ENCODE measurements around the gene TEDC2. TPM values are rescaled to one million over a fixed set of nuclear protein-coding genes. Genes with fewer than 3 reads are reported as not detected.

The TEDC2 gene
- total and polyA plus RNA-seq, 2 of the 8 experiments (the other 6 are each of a cell fraction or from before 2014, with no cell fraction given) = 54.6 to 55.6 TPM

DNA sequence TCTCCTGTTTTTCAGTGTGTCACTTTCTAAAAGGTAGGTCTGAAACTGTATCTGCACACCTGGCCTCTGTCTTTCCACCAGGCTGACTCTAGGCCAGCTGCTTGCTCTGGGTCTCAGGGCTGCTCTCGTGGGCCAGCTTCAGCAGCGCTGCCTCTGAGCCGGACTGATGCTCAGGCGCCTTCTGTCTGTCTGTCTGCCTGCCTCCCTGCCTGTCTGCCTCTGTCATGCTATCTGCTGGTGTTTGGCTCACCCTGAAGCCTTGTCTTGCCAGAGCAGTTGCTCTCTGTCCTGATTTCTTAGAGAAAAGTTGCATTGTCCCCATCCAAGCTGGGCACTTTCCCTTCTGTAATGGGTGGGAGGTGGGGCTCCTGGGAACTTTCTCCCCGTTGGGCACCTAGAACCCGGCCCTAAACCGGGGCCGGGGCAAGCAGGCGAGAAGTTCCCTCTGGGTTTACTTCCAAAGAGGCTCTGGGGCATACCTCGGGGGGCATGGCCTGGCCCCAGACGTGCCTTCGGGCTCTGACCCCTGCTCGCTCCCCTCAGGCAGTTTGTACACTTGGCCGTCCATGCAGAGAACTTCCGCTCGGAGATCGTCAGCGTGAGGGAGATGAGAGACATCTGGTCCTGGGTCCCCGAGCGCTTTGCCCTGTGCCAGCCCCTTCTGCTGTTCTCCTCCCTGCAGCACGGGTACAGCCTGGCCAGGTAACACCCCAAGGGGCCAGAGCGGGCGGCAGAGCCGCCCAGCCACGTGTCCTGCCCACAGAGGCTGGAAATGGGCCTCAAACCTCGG, 38.0 kb downstream of the TEDC2 start:
- H4K8ac ChIP-seq (ENCODE audit: extremely low read depth, insufficient read depth, low read length) = peak overlapping the region; percentile 21; the same call in 1 of the 2 replicates
- H2BK120ac ChIP-seq (replicated peaks; ENCODE audit: low read depth, low read length) = no peak overlapping the region
- H4K91ac ChIP-seq (replicated peaks; ENCODE audit: insufficient read length, low read length) = no peak overlapping the region
- no peak overlapping the region for H3K27ac ChIP-seq (ENCODE audit: low read depth, low read length)
- ChIA-PET CTCF (ENCODE audit: partially characterized antibody) (interaction anchor here (0.5 to 1.3 kb wide), 7 partner anchors 8 to 248 kb away, joined by 3 to 4 read pairs (median 3); partner anchors contain the start of gene ECI1), POLR2A (ENCODE audit: partially characterized antibody) (interaction anchor here (1.6 to 2.1 kb wide), 2 partner anchors 16 to 275 kb away, joined by 3 to 5 read pairs; partner anchors contain the start of gene ATP6V0C)
- H3K27me3 ChIP-seq (replicated peaks in 1 of 4; ENCODE audit: control insufficient read depth in 3 of 4, extremely low read depth in 1 of 4, insufficient read depth in 3 of 4, low read length in 3 of 4) = no peaks in the 10 kb centered on the region; a peak in 1 of 7 replicates
- FAIRE-seq = no peak
- H3K23me2 ChIP-seq (ENCODE audit: low read depth, low read length) = no peaks in the 10 kb centered on the region
- no peak overlapping the region for H3K56ac ChIP-seq (replicated peaks; ENCODE audit: insufficient read length, low read depth, low read length)
- H3K4ac ChIP-seq (replicated peaks; ENCODE audit: insufficient read length, low read depth, low read length) = no peak overlapping the region
- H2AFZ ChIP-seq (ENCODE audit: low read length) = no peak overlapping the region
- no peaks in the 10 kb centered on the region; the same call in 1 of the 2 replicates for H3K79me1 ChIP-seq (ENCODE audit: low read depth, low read length)
- no peaks in the 10 kb centered on the region for H3K79me2 ChIP-seq (ENCODE audit: control insufficient read depth in 1 of 2, insufficient read depth in 2 of 2, low read length in 2 of 2)
- peaks cover 0 to 15% (median 4%) of the 10 kb centered on the region in 4 experiments; a peak in 4 of 8 replicates for H3K36me3 ChIP-seq (ENCODE audit: control insufficient read depth in 2 of 4, insufficient read depth in 4 of 4, low read length in 3 of 4)
- H3K18ac ChIP-seq (ENCODE audit: extremely low read depth, low read length) = no peak overlapping the region
- WGBS, 2 experiments (ENCODE audit: extremely low coverage in 1 of 2, insufficient coverage in 1 of 2, insufficient read length in 1 of 2, insufficient replicate concordance in 2 of 2, low coverage in 1 of 2, low lambda C conversion rate in 2 of 2, missing lambda C conversion rate in 1 of 2) = 94% methylated on average over 26 of the region's 26 CpGs; no CpG with 5 or more reads in 1 of the 2 experiments
- no peak overlapping the region for H2BK5ac ChIP-seq (ENCODE audit: low read depth, low read length)
- H3K23ac ChIP-seq (ENCODE audit: insufficient read length) = no peak overlapping the region
- DNase-seq (ENCODE audit: low read depth in 1 of 2, low spot score in 2 of 2) = no peak
- H3K9me3 ChIP-seq (ENCODE audit: insufficient read depth in 2 of 2, low read depth in 1 of 2, low read length in 1 of 2) = no peaks in the 10 kb centered on the region
- no peak overlapping the region for H2BK12ac ChIP-seq (ENCODE audit: low read depth, low read length)
- no peak overlapping the region for H4K5ac ChIP-seq (ENCODE audit: insufficient read length, low read depth, low read length)
- H3K4me1 ChIP-seq (replicated peaks in 1 of 4; ENCODE audit: control insufficient read depth in 3 of 4, insufficient read depth in 4 of 4, low read length in 3 of 4) = peaks cover 0 to 16% (median 9%) of the 10 kb centered on the region in 4 experiments; a peak in 6 of 7 replicates
- no peak overlapping the region for H2BK15ac ChIP-seq (ENCODE audit: low read length)
- no peak overlapping the region for H3K14ac ChIP-seq (ENCODE audit: insufficient read length)
- no peak overlapping the region for H2AK5ac ChIP-seq (ENCODE audit: low read depth, low read length)
- TF ChIP-seq EZH2 (IDR thresholded peaks at IDR 0.05; ENCODE audit: low read depth, low read length, severe bottlenecking) (no peak), FOSL1 (IDR thresholded peaks at IDR 0.05; ENCODE audit: insufficient read depth, low read depth, low read length) (no peak), CHD1 (IDR thresholded peaks at IDR 0.05; ENCODE audit: low read depth, low read length) (no peak), SIRT6 (IDR thresholded peaks at IDR 0.05; ENCODE audit: low read length) (no peak), EP300 (IDR thresholded peaks at IDR 0.05; ENCODE audit: borderline replicate concordance in 1 of 2, low read depth in 2 of 2, low read length in 2 of 2) (no peak), SP4 (IDR thresholded peaks at IDR 0.05; ENCODE audit: low read length) (no peak), RXRA (IDR thresholded peaks at IDR 0.05; ENCODE audit: insufficient read depth, low read depth, low read length) (no peak), NRF1 (IDR thresholded peaks at IDR 0.05; ENCODE audit: low read depth, low read length) (no peak), KDM5A (IDR thresholded peaks at IDR 0.05; ENCODE audit: low read length) (no peak), JUN (IDR thresholded peaks at IDR 0.05; ENCODE audit: low read depth, low read length) (no peak)
- TF ChIP-seq, protein P1, sequence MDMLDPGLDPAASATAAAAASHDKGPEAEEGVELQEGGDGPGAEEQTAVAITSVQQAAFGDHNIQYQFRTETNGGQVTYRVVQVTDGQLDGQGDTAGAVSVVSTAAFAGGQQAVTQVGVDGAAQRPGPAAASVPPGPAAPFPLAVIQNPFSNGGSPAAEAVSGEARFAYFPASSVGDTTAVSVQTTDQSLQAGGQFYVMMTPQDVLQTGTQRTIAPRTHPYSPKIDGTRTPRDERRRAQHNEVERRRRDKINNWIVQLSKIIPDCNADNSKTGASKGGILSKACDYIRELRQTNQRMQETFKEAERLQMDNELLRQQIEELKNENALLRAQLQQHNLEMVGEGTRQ (IDR thresholded peaks at IDR 0.05; ENCODE audit: low read length) = no peak
- no peak overlapping the region for H3K4me3 ChIP-seq (ENCODE audit: extremely low read depth in 1 of 4, insufficient read depth in 2 of 4, low read depth in 3 of 4, low read length in 4 of 4)
- H3K9ac ChIP-seq (replicated peaks in 1 of 4; ENCODE audit: extremely low read depth in 1 of 4, low read depth in 3 of 4, low read length in 3 of 4) = no peak overlapping the region
- no peak overlapping the region for H3K4me2 ChIP-seq (ENCODE audit: insufficient read depth in 1 of 2, low read depth in 2 of 2, low read length in 2 of 2)
- peaks cover 2 to 6% of the 10 kb centered on the region in 2 experiments for H4K20me1 ChIP-seq (replicated peaks in 1 of 2; ENCODE audit: control insufficient read depth in 1 of 2, insufficient read depth in 2 of 2, low read length in 2 of 2)
- no peak overlapping the region for H2BK20ac ChIP-seq (ENCODE audit: low read length)
